Measurements from ENCODE around the gene NDUFB10.

Gene NDUFB10

DNA sequence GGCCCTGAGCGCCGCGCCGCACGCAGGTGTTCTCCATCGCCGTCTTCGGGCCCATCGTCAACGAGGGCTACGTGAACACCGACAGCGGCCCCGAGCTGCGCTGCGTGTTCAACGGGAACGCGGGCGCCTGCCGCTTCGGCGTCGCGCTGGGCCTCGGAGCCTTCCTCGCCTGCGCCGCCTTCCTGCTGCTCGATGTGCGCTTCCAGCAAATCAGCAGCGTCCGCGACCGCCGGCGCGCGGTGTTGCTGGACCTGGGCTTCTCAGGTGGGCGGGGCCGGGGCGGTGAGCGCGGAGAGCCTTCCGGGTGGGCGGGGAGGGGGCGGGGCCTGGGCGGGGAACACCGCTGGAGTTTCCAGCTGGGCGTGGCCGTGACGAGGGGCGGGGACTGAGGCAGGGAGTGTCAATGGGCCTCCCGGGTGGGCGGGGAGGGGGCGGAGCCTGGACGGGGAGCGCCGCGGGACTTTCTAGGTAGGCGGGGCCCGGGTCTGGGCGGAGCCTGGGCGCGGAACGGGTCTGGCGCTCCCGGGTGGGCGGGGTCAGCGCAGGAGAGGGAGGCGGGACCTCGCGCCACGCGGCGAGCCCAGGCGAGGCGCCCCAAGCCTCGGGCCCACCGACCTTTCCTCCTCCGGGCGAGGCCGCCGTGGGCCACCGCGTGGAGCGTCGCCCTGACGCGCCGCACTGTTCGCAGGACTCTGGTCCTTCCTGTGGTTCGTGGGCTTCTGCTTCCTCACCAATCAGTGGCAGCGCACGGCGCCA is 32.8 kb downstream of the NDUFB10 start:
- peak overlapping the region; percentile 29 for H3K4me3 ChIP-seq (replicated peaks; ENCODE audit: insufficient read depth, low read length)
- DNase-seq (ENCODE audit: low read depth in 1 of 2, low spot score in 1 of 2): peak; percentile 78 to 93
- H3K27me3 ChIP-seq (ENCODE audit: insufficient read depth, poor library complexity, severe bottlenecking): peaks cover 26% of the 10 kb centered on the region
- TF ChIP-seq, protein P1, sequence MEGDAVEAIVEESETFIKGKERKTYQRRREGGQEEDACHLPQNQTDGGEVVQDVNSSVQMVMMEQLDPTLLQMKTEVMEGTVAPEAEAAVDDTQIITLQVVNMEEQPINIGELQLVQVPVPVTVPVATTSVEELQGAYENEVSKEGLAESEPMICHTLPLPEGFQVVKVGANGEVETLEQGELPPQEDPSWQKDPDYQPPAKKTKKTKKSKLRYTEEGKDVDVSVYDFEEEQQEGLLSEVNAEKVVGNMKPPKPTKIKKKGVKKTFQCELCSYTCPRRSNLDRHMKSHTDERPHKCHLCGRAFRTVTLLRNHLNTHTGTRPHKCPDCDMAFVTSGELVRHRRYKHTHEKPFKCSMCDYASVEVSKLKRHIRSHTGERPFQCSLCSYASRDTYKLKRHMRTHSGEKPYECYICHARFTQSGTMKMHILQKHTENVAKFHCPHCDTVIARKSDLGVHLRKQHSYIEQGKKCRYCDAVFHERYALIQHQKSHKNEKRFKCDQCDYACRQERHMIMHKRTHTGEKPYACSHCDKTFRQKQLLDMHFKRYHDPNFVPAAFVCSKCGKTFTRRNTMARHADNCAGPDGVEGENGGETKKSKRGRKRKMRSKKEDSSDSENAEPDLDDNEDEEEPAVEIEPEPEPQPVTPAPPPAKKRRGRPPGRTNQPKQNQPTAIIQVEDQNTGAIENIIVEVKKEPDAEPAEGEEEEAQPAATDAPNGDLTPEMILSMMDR (IDR thresholded peaks at IDR 0.05; ENCODE audit: insufficient read depth, low read length): no peak
- no peak for TF ChIP-seq POLR2AphosphoS5 (IDR thresholded peaks at IDR 0.05; ENCODE audit: low read depth)
- TF ChIP-seq SPI1 (IDR thresholded peaks at IDR 0.05; ENCODE audit: borderline replicate concordance, low read depth): no peak
- TF ChIP-seq, protein P2, sequence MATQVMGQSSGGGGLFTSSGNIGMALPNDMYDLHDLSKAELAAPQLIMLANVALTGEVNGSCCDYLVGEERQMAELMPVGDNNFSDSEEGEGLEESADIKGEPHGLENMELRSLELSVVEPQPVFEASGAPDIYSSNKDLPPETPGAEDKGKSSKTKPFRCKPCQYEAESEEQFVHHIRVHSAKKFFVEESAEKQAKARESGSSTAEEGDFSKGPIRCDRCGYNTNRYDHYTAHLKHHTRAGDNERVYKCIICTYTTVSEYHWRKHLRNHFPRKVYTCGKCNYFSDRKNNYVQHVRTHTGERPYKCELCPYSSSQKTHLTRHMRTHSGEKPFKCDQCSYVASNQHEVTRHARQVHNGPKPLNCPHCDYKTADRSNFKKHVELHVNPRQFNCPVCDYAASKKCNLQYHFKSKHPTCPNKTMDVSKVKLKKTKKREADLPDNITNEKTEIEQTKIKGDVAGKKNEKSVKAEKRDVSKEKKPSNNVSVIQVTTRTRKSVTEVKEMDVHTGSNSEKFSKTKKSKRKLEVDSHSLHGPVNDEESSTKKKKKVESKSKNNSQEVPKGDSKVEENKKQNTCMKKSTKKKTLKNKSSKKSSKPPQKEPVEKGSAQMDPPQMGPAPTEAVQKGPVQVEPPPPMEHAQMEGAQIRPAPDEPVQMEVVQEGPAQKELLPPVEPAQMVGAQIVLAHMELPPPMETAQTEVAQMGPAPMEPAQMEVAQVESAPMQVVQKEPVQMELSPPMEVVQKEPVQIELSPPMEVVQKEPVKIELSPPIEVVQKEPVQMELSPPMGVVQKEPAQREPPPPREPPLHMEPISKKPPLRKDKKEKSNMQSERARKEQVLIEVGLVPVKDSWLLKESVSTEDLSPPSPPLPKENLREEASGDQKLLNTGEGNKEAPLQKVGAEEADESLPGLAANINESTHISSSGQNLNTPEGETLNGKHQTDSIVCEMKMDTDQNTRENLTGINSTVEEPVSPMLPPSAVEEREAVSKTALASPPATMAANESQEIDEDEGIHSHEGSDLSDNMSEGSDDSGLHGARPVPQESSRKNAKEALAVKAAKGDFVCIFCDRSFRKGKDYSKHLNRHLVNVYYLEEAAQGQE (IDR thresholded peaks at IDR 0.05; ENCODE audit: insufficient replicate concordance, low read depth): no peak
- no peak for TF ChIP-seq GABPA (IDR thresholded peaks at IDR 0.05; ENCODE audit: low read depth)
- H3K27ac ChIP-seq (replicated peaks): no peak overlapping the region

- Histone ChIP-seq H3K4me3 (replicated peaks; ENCODE audit: insufficient read depth, low read length) (no peak overlapping the region), H3K27ac (replicated peaks) (no peak overlapping the region), H3K27me3 (ENCODE audit: insufficient read depth, poor library complexity, severe bottlenecking) (peaks cover 26% of the 10 kb centered on the region)
- DNase-seq (ENCODE audit: low read depth in 1 of 2, low spot score in 1 of 2): no peak
- TF ChIP-seq, protein P1 (IDR thresholded peaks at IDR 0.05; ENCODE audit: insufficient read depth, low read length): no peak
- TF ChIP-seq POLR2AphosphoS5 (IDR thresholded peaks at IDR 0.05; ENCODE audit: low read depth) (no peak), SPI1 (IDR thresholded peaks at IDR 0.05; ENCODE audit: borderline replicate concordance, low read depth) (no peak), GABPA (IDR thresholded peaks at IDR 0.05; ENCODE audit: low read depth) (no peak)
- TF ChIP-seq, protein P2 (IDR thresholded peaks at IDR 0.05; ENCODE audit: insufficient replicate concordance, low read depth): no peak
Observed at GRCh38 chr16:1992704-1993317, 33.5 kb downstream of the NDUFB10 start.

- TF ChIP-seq, protein P2 (IDR thresholded peaks at IDR 0.05; ENCODE audit: insufficient replicate concordance, low read depth): no peak
- no peak for TF ChIP-seq POLR2AphosphoS5 (IDR thresholded peaks at IDR 0.05; ENCODE audit: low read depth)
- TF ChIP-seq, protein P1 (IDR thresholded peaks at IDR 0.05; ENCODE audit: insufficient read depth, low read length): no peak
- no peak for TF ChIP-seq SPI1 (IDR thresholded peaks at IDR 0.05; ENCODE audit: borderline replicate concordance, low read depth)
- no peak overlapping the region for H3K4me3 ChIP-seq (replicated peaks; ENCODE audit: insufficient read depth, low read length)
- peak in 1 of 2 experiments; percentile 33 for DNase-seq (ENCODE audit: low read depth in 1 of 2, low spot score in 1 of 2)
- H3K27ac ChIP-seq (replicated peaks): no peak overlapping the region
- peaks cover 25% of the 10 kb centered on the region for H3K27me3 ChIP-seq (ENCODE audit: insufficient read depth, poor library complexity, severe bottlenecking)
Observed at GRCh38 chr16:1993731-1994131, 34.4 kb downstream of the NDUFB10 start.
